Activated B cell treated with CpG ODN at 0.5 μM for 24 hours (primary cell): ENCODE results near the gene AQP12A. TPM values are rescaled to one million over a fixed set of nuclear protein-coding genes. Genes with fewer than 3 reads are reported as not detected.

ENCODE experiments used
- ATAC-seq: fragments of 200-7000 bp; cut with Tn5 transposase; one replicate; pipeline ENCODE4 v1.10.0; 2021; ENCODE audit warnings: low read depth, mild to moderate bottlenecking, moderate library complexity
- CTCF ChIA-PET: fragments of 350-600 bp; sonication (Branson Sonifier 250); formaldehyde crosslinking; loops from one replicate; lab custom pipeline; 2021; ENCODE audit warnings: antibody characterized with exemption; lab: Charles Lee
- POLR2A ChIA-PET: fragments of 350-600 bp; sonication (Branson Sonifier 250); formaldehyde crosslinking; loops from one replicate; lab custom pipeline; 2021; ENCODE audit warnings: antibody characterized with exemption; lab: Charles Lee
- DNase-seq: peaks from one replicate; pipeline ENCODE4 v3.0.0; 2022
- H3K27ac Mint-ChIP-seq: one replicate; pipeline ENCODE4 v1.8.0; 2020; ENCODE audit warnings: mixed read lengths
- H3K27me3 Mint-ChIP-seq: one replicate; pipeline ENCODE4 v1.8.0; 2021; ENCODE audit warnings: mixed read lengths
- H3K36me3 Mint-ChIP-seq: one replicate; pipeline ENCODE4 v1.8.0; 2021; ENCODE audit warnings: low read depth, mixed read lengths
- H3K4me1 Mint-ChIP-seq: one replicate; pipeline ENCODE4 v1.8.0; 2021; ENCODE audit warnings: mixed read lengths
- H3K4me3 Mint-ChIP-seq: one replicate; pipeline ENCODE4 v1.8.0; 2020; ENCODE audit warnings: mild to moderate bottlenecking, mixed read lengths
- H3K9me3 Mint-ChIP-seq: one replicate; pipeline ENCODE4 v1.8.0; 2020; ENCODE audit warnings: mixed read lengths
- intact Hi-C: fragments of 100-400 bp; cut with micrococcal nuclease; formaldehyde crosslinking; loops from one replicate; pipeline ENCODE4 v1.15.1; 2024
- total RNA-seq: library from RNA; stranded (reverse); gene quantifications from 2 replicates; pipeline ENCODE4 v1.2.3, GENCODE V29; 2022
- TF ChIP-seq, protein P1 (sequence below): fragments of 200-600 bp; IDR thresholded peaks from one replicate; pipeline ENCODE4 v1.8.0; 2022; ENCODE audit warnings: antibody characterized with exemption, mild to moderate bottlenecking

The AQP12A gene
- total RNA-seq, 1 donor from 2014 or later = not detected

DNA sequence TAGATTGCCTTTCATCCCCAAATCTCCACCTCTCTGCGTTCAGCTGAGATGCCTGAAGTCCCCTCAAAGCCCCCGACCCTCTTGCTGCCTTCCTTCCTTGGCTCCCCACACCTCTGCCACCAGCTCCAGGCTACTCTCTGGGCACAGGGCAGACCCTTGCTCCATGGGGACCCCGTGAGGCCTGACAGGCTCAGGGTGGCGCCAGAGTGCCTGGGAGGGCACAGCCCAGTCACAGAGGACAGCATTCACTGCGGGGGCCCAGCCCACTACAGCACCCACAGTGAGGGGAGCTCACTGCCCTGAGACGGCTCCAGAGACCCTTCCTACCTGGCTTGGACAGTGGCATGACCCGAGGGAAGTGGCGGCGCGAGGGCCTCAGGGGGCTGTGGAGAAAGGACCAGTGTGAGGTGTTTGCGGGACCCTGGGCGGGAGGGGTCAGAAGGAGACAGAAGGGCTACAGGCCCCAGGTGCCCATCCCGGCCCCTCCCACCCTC is 51.0 kb downstream of the AQP12A start:
- Mint-ChIP-seq H3K4me3 (no peak overlapping the region), H3K36me3 (no peaks in the 10 kb centered on the region), H3K4me1 (no peaks in the 10 kb centered on the region), H3K9me3 (no peaks in the 10 kb centered on the region), H3K27ac (no peak overlapping the region), H3K27me3 (no peaks in the 10 kb centered on the region)
- ChIA-PET POLR2A (no interaction called here), CTCF (no interaction called here)
- TF ChIP-seq, protein P1, sequence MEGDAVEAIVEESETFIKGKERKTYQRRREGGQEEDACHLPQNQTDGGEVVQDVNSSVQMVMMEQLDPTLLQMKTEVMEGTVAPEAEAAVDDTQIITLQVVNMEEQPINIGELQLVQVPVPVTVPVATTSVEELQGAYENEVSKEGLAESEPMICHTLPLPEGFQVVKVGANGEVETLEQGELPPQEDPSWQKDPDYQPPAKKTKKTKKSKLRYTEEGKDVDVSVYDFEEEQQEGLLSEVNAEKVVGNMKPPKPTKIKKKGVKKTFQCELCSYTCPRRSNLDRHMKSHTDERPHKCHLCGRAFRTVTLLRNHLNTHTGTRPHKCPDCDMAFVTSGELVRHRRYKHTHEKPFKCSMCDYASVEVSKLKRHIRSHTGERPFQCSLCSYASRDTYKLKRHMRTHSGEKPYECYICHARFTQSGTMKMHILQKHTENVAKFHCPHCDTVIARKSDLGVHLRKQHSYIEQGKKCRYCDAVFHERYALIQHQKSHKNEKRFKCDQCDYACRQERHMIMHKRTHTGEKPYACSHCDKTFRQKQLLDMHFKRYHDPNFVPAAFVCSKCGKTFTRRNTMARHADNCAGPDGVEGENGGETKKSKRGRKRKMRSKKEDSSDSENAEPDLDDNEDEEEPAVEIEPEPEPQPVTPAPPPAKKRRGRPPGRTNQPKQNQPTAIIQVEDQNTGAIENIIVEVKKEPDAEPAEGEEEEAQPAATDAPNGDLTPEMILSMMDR = no peak
- ATAC-seq (no peak), DNase-seq (no peak)
- intact Hi-C loops = no loop called here

DNA sequence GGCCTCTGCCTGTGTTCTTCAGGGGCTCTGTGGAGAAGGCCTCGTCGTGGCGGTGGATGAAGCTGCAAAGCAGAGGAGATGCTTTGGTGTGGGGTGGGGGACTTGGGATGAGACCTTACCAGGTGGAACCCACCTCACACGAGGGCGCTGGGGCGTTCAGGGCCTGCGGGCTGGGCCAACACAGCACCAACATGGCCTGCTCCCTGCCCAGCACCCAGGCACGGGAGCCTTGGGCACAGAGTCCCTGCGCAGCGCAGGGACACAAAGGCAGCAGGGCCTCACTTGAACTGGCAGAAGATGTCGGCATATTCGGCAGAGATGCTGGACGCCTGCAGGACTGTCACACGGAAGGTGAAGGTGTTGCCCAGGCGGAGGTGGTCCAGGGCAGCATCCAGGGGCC is 53.8 kb downstream of the AQP12A start:
- no peaks in the 10 kb centered on the region for H3K4me1 Mint-ChIP-seq
- POLR2A ChIA-PET = no interaction called here
- H3K4me3 Mint-ChIP-seq = no peak overlapping the region
- intact Hi-C loops = no loop called here
- no peaks in the 10 kb centered on the region for H3K27me3 Mint-ChIP-seq
- DNase-seq (no peak), ATAC-seq (no peak)
- H3K36me3 Mint-ChIP-seq = no peaks in the 10 kb centered on the region
- no peak overlapping the region for H3K27ac Mint-ChIP-seq
- TF ChIP-seq, protein P1 = no peak
- no peaks in the 10 kb centered on the region for H3K9me3 Mint-ChIP-seq
- CTCF ChIA-PET = no interaction called here

DNA sequence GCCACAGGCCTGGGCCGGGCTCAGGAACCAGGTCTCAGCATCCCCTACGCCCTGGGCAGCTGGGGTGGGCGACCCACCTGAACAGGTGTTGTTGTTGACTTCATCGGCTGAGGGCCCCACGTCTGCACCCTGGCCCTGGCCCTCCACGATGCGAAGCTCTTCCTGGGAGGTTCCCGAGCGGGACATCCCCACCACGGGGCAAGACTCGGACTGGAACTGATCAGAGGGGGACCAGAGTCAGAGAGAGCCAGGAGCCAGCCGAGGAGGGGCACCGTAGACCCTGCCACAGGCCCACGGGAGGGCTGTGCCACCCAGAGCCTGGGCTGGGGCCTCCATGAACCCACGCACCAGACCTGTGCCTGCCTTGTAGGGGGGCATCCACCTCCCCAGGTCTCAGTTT is 54.3 kb downstream of the AQP12A start:
- Mint-ChIP-seq H3K4me3 (no peak overlapping the region), H3K9me3 (no peaks in the 10 kb centered on the region), H3K36me3 (no peaks in the 10 kb centered on the region), H3K27ac (no peak overlapping the region), H3K4me1 (no peaks in the 10 kb centered on the region), H3K27me3 (no peaks in the 10 kb centered on the region)
- intact Hi-C loops = no loop called here
- ATAC-seq (no peak), DNase-seq (no peak)
- ChIA-PET CTCF (no interaction called here), POLR2A (no interaction called here)
- TF ChIP-seq, protein P1 = no peak

DNA sequence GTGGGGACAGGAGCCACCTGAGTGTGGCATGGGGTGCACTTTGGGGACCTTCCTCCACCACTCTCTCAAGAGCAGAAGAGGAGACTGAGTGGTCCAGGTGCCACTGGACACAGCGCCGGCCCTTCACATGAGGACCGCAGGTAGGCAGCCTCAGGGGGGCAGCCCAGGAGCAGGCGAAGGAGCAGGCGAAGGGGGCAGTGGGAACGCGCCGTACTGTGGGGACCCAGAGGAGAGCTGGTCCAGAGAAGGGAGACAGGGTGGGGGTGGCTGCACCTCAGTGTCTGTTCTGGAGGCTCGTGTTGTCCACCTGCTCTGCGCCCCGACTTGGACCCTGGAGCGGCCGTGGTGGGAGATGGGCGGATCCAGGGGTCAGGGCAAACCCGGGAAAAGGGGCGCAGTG is 55.0 kb downstream of the AQP12A start:
- intact Hi-C loops = no loop called here
- TF ChIP-seq, protein P1 = no peak
- ATAC-seq (no peak), DNase-seq (no peak)
- ChIA-PET CTCF (no interaction called here), POLR2A (no interaction called here)
- Mint-ChIP-seq H3K36me3 (no peaks in the 10 kb centered on the region), H3K4me3 (no peak overlapping the region), H3K9me3 (no peaks in the 10 kb centered on the region), H3K27me3 (peaks cover 3% of the 10 kb centered on the region), H3K27ac (no peak overlapping the region), H3K4me1 (no peaks in the 10 kb centered on the region)

DNA sequence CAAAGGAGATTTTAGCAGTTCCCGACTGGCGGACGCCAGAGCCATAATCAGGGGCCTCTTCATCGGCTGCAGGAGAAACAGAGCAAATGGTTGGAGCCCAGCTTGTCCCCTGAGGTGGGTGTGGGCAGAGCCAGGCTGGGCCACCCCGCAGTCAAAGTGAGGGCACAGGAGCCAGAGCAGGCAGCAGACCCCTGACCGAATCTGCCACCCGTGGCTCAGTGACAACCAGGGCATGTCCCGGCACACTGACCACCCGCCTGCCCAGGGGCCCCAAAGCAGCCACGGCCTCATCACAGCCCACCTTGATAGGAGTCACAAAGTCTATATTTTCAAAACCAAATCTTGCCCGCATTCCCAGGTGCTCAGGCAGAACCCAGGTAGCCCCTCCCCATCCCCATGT is 55.6 kb downstream of the AQP12A start:
- no peak overlapping the region for H3K27ac Mint-ChIP-seq
- intact Hi-C loops = no loop called here
- ChIA-PET POLR2A (no interaction called here), CTCF (no interaction called here)
- no peaks in the 10 kb centered on the region for H3K9me3 Mint-ChIP-seq
- DNase-seq (no peak), ATAC-seq (no peak)
- H3K27me3 Mint-ChIP-seq = peaks cover 3% of the 10 kb centered on the region
- TF ChIP-seq, protein P1 = no peak
- no peaks in the 10 kb centered on the region for H3K36me3 Mint-ChIP-seq
- no peak overlapping the region for H3K4me3 Mint-ChIP-seq
- no peaks in the 10 kb centered on the region for H3K4me1 Mint-ChIP-seq

Other genes starting within 250 kb of the AQP12A start
- gene ANKMY1, start 133.9 kb upstream of the AQP12A start, total RNA-seq = 33.4 and 40.4 TPM in 2 replicates
- 11.5 and 11.8 TPM in 2 replicates for gene DUSP28, start 131.5 kb upstream of the AQP12A start, total RNA-seq
- gene RNPEPL1, start 123.4 kb upstream of the AQP12A start, total RNA-seq = 70.0 and 71.0 TPM in 2 replicates
- gene CAPN10, start 105.1 kb upstream of the AQP12A start, total RNA-seq = 55.2 and 61.8 TPM in 2 replicates
- gene GPR35, start 66.4 kb upstream of the AQP12A start, total RNA-seq = 1.6 TPM in 2 replicates
- gene AQP12B, start 9.0 kb upstream of the AQP12A start, total RNA-seq = not detected in 2 replicates
- not detected in 2 replicates for gene KIF1A, start 128.4 kb downstream of the AQP12A start, total RNA-seq
- not detected in 2 replicates for gene AGXT, start 177.0 kb downstream of the AQP12A start, total RNA-seq
- gene MAB21L4, start 204.3 kb downstream of the AQP12A start, total RNA-seq = not detected in 2 replicates
- not detected in 2 replicates for gene CROCC2, start 214.5 kb downstream of the AQP12A start, total RNA-seq